GM18858 (cell line): ENCODE results near the gene RAB11FIP4.

ENCODE experiments used
- ATAC-seq: cut with Tn5 transposase; IDR thresholded peaks from one replicate; pipeline ENCODE4 v1.9.1; 2021; ENCODE audit not compliant: unreplicated experiment

RAB11FIP4 gene

DNA sequence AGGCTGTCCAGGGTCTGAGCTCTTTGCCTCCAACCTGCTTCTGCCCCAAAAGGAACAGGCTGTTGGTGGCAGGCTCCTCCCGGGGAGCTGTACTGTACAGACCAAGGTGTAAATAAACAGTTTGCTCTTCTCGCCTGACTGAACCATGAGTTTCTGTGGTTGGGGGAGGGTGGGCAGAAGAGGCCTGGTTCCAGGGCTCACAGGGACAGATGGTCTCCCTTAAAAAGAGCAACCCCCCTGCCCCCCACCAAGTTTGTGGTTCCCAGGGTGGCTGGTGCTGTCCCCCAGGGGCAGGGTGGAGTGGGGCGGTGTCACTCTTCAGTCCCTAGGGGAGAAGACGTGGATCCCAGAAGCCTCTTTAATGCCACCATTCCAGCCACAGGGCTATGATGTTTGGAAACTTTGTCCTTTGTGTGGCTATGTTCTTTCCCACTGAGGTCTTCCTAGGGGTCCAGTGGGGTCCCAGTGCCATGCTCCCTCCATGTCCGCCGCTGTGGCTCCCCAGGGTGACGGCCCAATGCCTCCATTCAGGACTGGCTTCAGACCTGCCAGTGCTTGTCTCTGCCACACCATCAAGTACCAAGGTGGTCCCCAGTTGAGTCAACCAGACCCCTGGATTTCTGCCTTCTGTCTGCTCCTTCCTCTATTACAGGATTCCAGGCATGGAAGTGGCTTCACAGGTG is 146.7 kb downstream of the RAB11FIP4 start:
- no peak for ATAC-seq

GRCh38 chr17:31540602-31541307 is 149.3 kb downstream of the RAB11FIP4 start:
- ATAC-seq = no peak

- ATAC-seq = no peak
Measured at GRCh38 chr17:31541559-31541958, 150.1 kb downstream of the RAB11FIP4 start.

GRCh38 chr17:31544186-31544585 is 152.7 kb downstream of the RAB11FIP4 start:
- ATAC-seq = no peak

GRCh38 chr17:31546650-31547049 is 155.2 kb downstream of the RAB11FIP4 start:
- ATAC-seq = no peak

DNA sequence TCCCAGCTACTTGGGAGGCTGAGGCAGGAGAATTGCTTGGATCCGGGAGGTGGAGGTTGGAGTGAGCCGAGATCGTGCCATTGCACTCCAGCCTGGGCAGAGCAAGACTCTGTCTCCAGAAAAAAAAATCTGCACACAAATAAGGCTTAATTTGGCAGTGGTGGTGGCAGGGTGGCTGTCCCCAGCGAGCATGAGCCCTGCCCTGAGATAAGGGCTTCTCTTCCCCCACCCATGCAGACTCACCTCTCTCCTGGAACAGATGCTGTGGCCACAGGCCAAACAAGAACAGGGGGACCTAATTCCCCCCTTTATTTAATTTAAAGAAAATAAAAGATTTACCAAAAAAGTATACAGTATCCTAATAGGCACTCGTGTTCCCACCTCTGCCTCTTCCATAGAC is 157.2 kb downstream of the RAB11FIP4 start:
- ATAC-seq = no peak

- no peak for ATAC-seq
Measured at GRCh38 chr17:31549121-31549524, 157.6 kb downstream of the RAB11FIP4 start.

- ATAC-seq = peak; percentile 63
Measured at GRCh38 chr17:31549525-31550388, 158.3 kb downstream of the RAB11FIP4 start.

GRCh38 chr17:31550389-31551056 is 159.0 kb downstream of the RAB11FIP4 start:
- no peak for ATAC-seq

DNA sequence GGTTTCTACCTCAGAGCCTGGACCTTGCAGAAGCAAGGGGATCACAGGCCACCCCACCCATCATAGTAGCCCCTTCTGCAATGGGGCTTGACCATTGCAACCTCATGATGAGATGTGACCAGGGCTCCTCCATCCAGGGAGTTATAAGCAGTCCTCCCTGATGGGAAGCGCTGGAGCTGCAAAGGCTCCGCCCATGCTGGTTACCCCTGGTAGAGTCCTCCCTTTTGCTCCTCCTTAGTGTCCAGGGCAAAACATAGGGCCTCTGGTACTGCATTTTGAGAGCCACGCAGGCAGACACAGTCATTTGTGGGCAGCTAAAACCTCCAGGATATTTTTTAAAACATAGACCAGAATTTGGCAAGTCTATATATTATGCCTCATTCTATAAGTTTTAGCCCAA is 161.1 kb downstream of the RAB11FIP4 start:
- no peak for ATAC-seq

- no peak for ATAC-seq
Measured at GRCh38 chr17:31553506-31553905, 162.0 kb downstream of the RAB11FIP4 start.

GRCh38 chr17:31554930-31555329 is 163.5 kb downstream of the RAB11FIP4 start:
- ATAC-seq = no peak

DNA sequence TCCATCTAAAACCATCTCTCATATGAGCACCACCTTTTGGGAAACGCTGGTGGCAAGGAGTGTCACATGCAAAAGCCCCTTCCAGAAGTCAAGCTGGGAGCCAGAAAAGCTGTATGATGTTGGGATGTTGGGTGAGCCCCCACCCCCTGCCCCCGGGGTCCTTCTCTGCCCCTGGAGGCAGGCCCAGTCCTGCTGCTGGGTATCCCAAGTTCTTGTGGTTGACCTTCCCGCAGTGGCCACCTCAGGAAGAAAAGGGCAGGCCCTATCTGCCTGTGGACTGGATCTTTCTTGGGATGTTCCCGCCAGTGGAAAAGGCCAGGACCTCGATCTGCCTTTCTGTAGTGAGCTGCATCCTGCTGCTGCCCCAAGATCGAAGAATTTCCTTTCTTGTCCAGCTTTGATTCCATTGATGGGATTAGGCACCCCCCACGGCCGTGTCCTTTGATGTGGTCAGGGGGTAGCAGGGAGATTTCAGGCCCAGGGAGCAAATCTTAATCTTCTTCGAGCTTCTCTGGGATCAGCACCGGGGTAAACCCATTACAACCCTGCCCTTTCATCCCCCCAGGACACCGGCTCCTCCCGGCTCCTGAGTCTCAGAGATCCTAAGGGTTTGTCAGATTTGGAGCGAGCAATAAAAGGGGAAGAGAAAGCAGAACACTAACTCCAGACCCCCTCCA is 165.6 kb downstream of the RAB11FIP4 start:
- ATAC-seq = no peak

DNA sequence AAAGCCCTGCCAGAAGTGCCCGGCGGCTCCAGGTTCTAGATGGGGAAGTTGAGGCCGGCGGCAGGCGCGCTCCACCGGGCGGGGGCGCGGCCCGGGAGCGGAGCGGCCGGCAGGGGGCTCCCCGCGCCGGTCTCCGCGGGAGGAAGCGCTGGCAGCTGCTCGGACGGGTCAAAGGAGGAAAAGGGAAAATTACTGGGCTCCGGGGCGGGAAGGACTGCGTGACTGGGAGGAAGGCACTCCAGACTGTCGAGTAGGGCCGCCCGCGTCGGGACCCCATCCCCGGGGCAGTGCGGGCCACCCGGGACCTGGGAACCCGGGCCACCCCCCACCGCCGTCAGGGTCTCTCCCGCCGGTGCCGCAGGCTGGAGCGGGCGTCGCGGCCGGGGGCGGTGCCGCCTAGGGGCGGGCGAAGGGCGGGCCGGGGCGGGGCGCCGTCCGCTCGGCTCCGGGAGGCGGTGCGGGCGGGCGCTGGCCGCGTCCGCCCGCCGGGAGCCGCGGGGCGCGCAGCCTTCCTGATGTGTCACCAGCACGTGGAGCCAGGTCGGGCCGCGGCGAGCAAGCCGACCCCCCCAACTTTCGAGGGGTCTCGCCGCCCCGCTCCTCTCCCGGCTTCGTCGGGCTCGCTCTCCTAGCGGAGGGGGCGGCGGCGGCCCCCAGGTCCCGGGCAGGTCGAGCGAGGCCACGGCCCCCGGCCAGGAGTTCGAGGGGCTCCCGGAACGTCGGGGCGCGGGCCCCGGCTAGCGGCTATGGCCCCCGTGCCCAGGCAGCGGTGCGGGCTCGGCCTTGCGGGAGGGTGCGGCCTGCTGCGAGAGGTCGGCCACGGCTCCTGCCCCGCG is 167.5 kb downstream of the RAB11FIP4 start:
- no peak for ATAC-seq

DNA sequence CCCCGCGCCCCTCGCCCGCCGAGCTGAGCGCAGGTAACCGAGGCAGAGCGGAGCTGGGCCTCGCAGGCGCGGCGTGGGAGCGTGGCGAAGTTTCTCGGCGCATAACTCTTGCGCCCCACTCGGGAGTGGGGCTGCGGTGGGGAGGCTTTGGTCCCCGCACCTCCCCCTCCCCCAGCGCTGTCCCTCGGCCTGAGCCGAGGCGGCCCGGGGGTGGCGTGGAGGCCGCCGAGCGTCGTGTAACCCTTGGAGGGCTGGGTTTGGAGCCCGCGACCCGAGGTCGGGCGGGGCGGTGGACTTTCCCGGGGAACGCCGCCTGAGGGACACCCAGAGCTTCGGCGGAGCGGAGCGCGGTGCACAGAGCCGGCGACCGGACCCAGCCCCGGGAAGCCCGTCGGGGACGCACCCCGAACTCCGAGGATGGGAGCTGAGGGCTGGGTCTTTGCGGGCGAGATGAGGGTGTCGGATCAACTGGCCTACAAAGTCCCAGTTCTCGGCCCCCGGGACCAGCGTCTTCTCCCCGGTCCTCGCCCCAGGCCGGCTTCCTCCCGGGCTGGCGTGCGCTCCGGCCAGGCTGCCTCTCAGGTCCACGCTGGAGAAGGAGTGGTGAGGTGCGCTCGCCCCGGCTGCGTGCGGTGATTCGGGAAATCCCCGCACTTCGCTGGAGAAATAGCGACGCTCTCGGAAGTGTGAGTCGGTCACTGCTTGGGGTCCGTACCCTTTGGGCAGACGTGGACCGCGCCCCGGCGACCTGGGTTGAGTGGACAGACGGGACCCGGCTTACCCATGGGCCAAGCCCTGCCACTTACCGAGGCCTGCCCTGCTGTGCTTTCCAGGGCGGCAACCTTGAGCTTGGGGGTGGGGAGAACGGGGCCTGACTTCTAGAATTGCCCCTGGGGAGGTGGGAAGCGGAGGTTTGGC is 168.4 kb downstream of the RAB11FIP4 start:
- no peak for ATAC-seq

DNA sequence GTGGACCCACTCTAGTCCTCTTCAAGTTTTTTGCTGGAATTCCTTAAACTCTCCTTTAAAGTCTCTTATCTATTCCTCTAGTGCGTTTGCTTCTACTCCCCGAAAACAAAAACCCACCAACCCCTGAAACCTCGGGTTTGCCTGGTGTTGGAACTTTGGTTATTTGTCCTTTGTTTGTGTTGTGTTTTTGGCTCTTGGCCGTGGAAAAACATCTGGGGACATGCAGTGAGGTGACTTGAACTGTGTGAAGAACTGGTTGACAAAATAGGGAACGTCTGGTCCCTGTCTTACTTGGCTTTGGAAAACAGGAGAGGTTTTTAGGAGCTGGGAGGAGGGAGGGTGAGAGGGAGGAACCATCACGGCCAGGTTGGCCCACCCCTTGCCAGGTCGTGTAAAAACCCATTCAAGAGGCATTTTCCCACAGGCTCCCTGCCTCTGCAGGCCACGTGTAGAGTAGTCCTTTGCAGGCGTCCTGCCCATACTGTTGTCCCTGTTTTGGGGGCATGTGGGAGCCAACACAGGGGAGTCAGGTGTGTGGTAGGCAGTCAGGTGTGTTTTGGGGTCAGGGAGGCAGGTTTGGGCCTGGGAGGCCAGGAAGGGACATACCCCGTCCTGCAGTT is 169.3 kb downstream of the RAB11FIP4 start:
- ATAC-seq = no peak

DNA sequence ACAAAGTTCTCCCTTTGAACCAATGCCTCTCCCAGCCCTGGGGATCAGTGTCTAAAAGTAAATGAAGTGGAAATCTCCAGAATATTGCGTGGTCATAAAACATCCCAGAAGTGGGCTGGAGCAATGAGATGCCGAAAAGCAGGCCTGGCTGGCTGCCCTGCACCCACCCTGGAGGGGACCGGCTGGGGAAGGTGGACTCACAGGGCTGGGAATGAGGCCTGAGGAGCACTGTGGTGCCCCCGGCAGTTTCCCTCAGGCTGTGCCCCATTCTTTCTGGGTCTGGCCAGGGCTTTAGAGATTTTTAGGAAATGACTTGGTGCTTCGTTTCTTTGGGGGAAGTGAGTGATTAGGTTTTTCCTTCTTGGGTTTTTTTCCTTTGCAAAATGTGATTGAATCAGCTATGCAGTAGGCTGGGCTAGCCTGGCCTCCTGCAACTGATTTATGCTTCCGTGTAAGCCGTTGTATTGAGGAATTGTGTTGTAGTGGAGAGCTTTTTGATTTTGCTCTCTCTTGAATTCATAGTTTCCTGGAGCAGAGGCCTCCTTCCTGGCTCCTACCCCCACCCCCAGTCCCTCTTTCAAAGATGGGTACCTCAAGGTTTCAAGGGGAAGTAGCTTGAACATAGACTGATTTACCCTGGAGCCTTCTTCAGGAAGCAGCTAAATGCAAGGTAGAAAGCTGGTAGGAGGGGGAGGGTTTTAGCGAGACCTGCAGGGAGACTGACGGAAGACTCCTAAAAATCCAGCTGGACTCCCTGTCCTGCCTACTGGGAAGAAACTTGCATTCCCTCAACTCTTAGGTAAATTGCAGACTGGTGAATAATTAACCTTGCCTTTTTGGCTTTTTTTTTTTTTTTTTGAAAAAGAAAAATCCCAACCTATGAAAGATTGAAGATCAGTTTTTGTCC is 170.2 kb downstream of the RAB11FIP4 start:
- ATAC-seq = no peak
